SK-N-SH (cell line): ENCODE results near the gene ARHGEF4. TPM values are rescaled to one million over a fixed set of nuclear protein-coding genes. Genes with fewer than 3 reads are reported as not detected.

Experiments
- CTCF ChIA-PET: fragments of 300-600, 350-600 bp; formaldehyde crosslinking; extraction: SDS; loops from one replicate; lab custom pipeline; 2021; lab: Yijun Ruan, JAX
- POLR2A ChIA-PET: fragments of 350-600 bp; sonication (Branson Sonifier 250); formaldehyde crosslinking; extraction: SDS; loops from one replicate; lab custom pipeline; 2020; ENCODE audit warnings: antibody characterized with exemption, inconsistent platforms; lab: Yijun Ruan, JAX
- DNase-seq: peaks from one replicate; pipeline ENCODE4 v3.0.0; 2012
- H2AFZ ChIP-seq: fragments of 200-600 bp; sonication (generic); 2 replicates; pipeline ENCODE4 v1.8.1; 2016; ENCODE audit warnings: antibody characterized with exemption, mild to moderate bottlenecking, low read depth
- H3F3A ChIP-seq: fragments of 200-600 bp; sonication (generic); replicated peaks from 2 replicates; pipeline ENCODE3; 2016; ENCODE audit warnings: antibody characterized with exemption, mild to moderate bottlenecking; ENCODE audit not compliant: insufficient read depth
- H3K27ac ChIP-seq, 2 experiments: fragments of 200-500 bp in 1 of 2; fragments of 200-600 bp in 1 of 2; sonication (Bioruptor generic) in 1 of 2; sonication (generic), shearing (Covaris generic) in 1 of 2; 2 replicates each; pipeline versions ENCODE4 v1.5.1 to v1.6.1; 2014 to 2016; ENCODE audit warnings: low read depth in 2 of 2, inconsistent platforms in 1 of 2, low read length in 1 of 2, mild to moderate bottlenecking in 1 of 2, mixed read lengths in 1 of 2
- H3K27me3 ChIP-seq: fragments of 200-600 bp; sonication (generic), shearing (Covaris generic); 2 replicates; pipeline ENCODE4 v1.6.1; 2016; ENCODE audit warnings: mixed run types; ENCODE audit not compliant: insufficient read depth
- H3K36me3 ChIP-seq, 2 experiments: fragments of 200-500 bp in 1 of 2; fragments of 200-600 bp in 1 of 2; sonication (Bioruptor generic) in 1 of 2; sonication (generic) in 1 of 2; replicated peaks in 1 of 2; 2 replicates each; pipeline versions ENCODE3 to v1.5.1; 2014 to 2016; ENCODE audit warnings: low read length in 1 of 2, mild to moderate bottlenecking in 1 of 2; ENCODE audit not compliant: insufficient read depth in 2 of 2, control insufficient read depth in 1 of 2
- H3K4me1 ChIP-seq, 2 experiments: fragments of 200-500 bp in 1 of 2; fragments of 200-600 bp in 1 of 2; sonication (Bioruptor generic) in 1 of 2; sonication (generic), shearing (Covaris generic) in 1 of 2; 2 replicates each; pipeline versions ENCODE4 v1.5.1 to v1.6.1; 2014 to 2016; ENCODE audit warnings: low read depth in 1 of 2, low read length in 1 of 2, mixed run types in 1 of 2; ENCODE audit not compliant: insufficient read depth in 2 of 2, control insufficient read depth in 1 of 2
- H3K4me2 ChIP-seq: fragments of 200-600 bp; sonication (generic), shearing (Covaris generic); 2 replicates; pipeline ENCODE4 v1.6.1; 2017; ENCODE audit warnings: mixed run types
- H3K4me3 ChIP-seq, 2 experiments: fragments of 200-500 bp in 1 of 2; fragments of 200-600 bp in 1 of 2; sonication (Bioruptor generic) in 1 of 2; sonication (generic), shearing (Covaris generic) in 1 of 2; 2 replicates each; pipeline versions ENCODE4 v1.5.1 to v1.8.1; 2014 to 2016; ENCODE audit warnings: low read depth in 2 of 2, inconsistent platforms in 1 of 2, low read length in 1 of 2, mild to moderate bottlenecking in 1 of 2, mixed read lengths in 1 of 2, moderate library complexity in 1 of 2
- H3K79me2 ChIP-seq: fragments of 200-600 bp; sonication (generic); 2 replicates; pipeline ENCODE4 v1.8.1; 2017; ENCODE audit warnings: mild to moderate bottlenecking; ENCODE audit not compliant: insufficient read depth
- H3K9ac ChIP-seq: fragments of 200-600 bp; sonication (generic); 2 replicates; pipeline ENCODE4 v1.6.1; 2017; ENCODE audit warnings: mixed run types
- H3K9me2 ChIP-seq: fragments of 200-600 bp; sonication (generic); 2 replicates; pipeline ENCODE4 v1.6.1; 2017; ENCODE audit warnings: mixed run types
- H3K9me3 ChIP-seq: fragments of 200-600 bp; sonication (generic); 2 replicates; pipeline ENCODE4 v1.6.1; 2017; ENCODE audit warnings: mixed run types, mild to moderate bottlenecking, moderate library complexity
- H4K20me1 ChIP-seq: fragments of 200-600 bp; sonication (generic); 2 replicates; pipeline ENCODE4 v1.6.1; 2017; ENCODE audit warnings: mild to moderate bottlenecking, mixed run types; ENCODE audit not compliant: insufficient read depth
- CHD2 ChIP-seq: fragments of 150-350 bp; IDR thresholded peaks from 2 replicates; pipeline ENCODE4 v1.6.1; 2018; ENCODE audit warnings: low read length; ENCODE audit not compliant: partially characterized antibody
- EP300 ChIP-seq, 2 experiments: IDR thresholded peaks; 2 replicates each; pipeline versions ENCODE4 v1.4.0 to v1.6.1; 2012; ENCODE audit warnings: borderline replicate concordance in 1 of 2, low read depth in 1 of 2, low read length in 1 of 2
- EZH2phosphoT487 ChIP-seq: fragments of 200-600 bp; sonication (generic); IDR thresholded peaks from 2 replicates; pipeline ENCODE4 v1.6.1; 2017; ENCODE audit warnings: low read depth, mixed run types, mild to moderate bottlenecking, antibody characterized with exemption, moderate library complexity, borderline replicate concordance
- FOXJ3 ChIP-seq: sonication (generic); formaldehyde crosslinking; IDR thresholded peaks from 2 replicates; pipeline ENCODE4 v1.5.1; 2020; ENCODE audit warnings: mild to moderate bottlenecking, missing genetic modification reagents
- FOXM1 ChIP-seq: IDR thresholded peaks from 2 replicates; pipeline ENCODE4 v1.4.0; 2012; ENCODE audit warnings: low read depth, mild to moderate bottlenecking
- GATA2 ChIP-seq: sonication (generic); formaldehyde crosslinking; IDR thresholded peaks from 2 replicates; pipeline ENCODE4 v1.5.0; 2020; ENCODE audit warnings: mild to moderate bottlenecking, missing genetic modification reagents
- MXI1 ChIP-seq: IDR thresholded peaks from 2 replicates; pipeline ENCODE4 v1.6.1; 2012; ENCODE audit warnings: mild to moderate bottlenecking, low read depth, low read length, improper control_type of control experiment
- NFIC ChIP-seq: IDR thresholded peaks from 2 replicates; pipeline ENCODE4 v1.4.0; 2012; ENCODE audit warnings: borderline replicate concordance
- RAD21 ChIP-seq: IDR thresholded peaks from 2 replicates; pipeline ENCODE4 v1.6.1; 2012; ENCODE audit warnings: mild to moderate bottlenecking, low read length
- SIN3A ChIP-seq: IDR thresholded peaks from 2 replicates; pipeline ENCODE4 v1.6.1; 2012; ENCODE audit warnings: low read depth, mild to moderate bottlenecking, low read length, moderate library complexity, borderline replicate concordance
- WGBS: methylation state at CpG from one replicate; pipeline ENCODE4 v1.1.6; 2017; ENCODE audit warnings: low lambda C conversion rate; 5-methylcytosine and 5-hydroxymethylcytosine counted together
- polyA plus RNA-seq, 3 experiments: library from polyadenylated mRNA; depleted of rRNA; stranded (reverse); fragments of >200 nt; gene quantifications; 2 replicates each; pipeline ENCODE4 v1.2.3, GENCODE V29; 2012
- TF ChIP-seq, protein P1 (sequence below): fragments of 150-350 bp; IDR thresholded peaks from 2 replicates; pipeline ENCODE4 v1.6.1; 2017; ENCODE audit warnings: antibody characterized with exemption, low read length, low read depth, borderline replicate concordance
- TF ChIP-seq, protein P2 (sequence below): IDR thresholded peaks from 2 replicates; pipeline ENCODE4 v1.4.0; 2012; ENCODE audit warnings: low read depth, borderline replicate concordance
- TF ChIP-seq, protein P3 (sequence below): IDR thresholded peaks from 2 replicates; pipeline ENCODE4 v1.4.0; 2012; ENCODE audit warnings: low read depth
- TF ChIP-seq, protein P4 (sequence below): IDR thresholded peaks from 2 replicates; pipeline ENCODE4 v1.6.1; 2012; ENCODE audit warnings: mild to moderate bottlenecking, low read depth, low read length, moderate library complexity
- TF ChIP-seq, protein P5 (sequence below): IDR thresholded peaks from 2 replicates; pipeline ENCODE4; 2012

ARHGEF4 gene
- polyA plus RNA-seq, 1 of the 3 experiments (the other 2 are of a cell fraction): 2.3 TPM

DNA sequence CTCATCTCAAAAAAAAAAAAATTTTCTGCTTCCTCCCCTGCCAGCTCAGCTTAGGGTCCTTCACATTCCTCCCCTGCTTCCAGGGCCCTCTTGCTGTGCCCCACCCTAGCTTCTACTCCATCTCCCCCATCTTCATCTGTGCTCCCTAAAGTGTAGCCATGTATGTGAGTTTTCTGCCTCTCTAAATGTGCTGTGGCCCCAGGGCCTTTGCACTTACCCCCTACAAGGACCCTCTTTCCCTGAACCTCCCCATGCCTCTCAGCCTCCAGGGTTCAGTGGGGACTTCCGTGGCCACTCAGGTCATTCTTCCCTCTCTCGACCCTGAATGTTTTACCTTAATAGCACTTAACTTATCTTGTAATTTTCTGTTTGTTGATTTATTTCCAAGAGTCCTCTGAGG lies 6.2 kb upstream of the ARHGEF4 start:
- Histone ChIP-seq H3K4me3 (no peak overlapping the region), H4K20me1 (no peaks in the 10 kb centered on the region), H3K4me1 (no peaks in the 10 kb centered on the region), H3K9ac (no peak overlapping the region), H3K36me3 (no peaks in the 10 kb centered on the region), H3K9me2 (no peaks in the 10 kb centered on the region), H3K9me3 (no peaks in the 10 kb centered on the region), H3F3A (no peaks in the 10 kb centered on the region), H3K4me2 (no peak overlapping the region), H3K27ac (no peak overlapping the region), H2AFZ (no peak overlapping the region), H3K27me3 (no peaks in the 10 kb centered on the region), H3K79me2 (no peaks in the 10 kb centered on the region)
- DNase-seq: no peak
- ChIA-PET POLR2A (no interaction called here), CTCF (interaction anchor here (0.6 kb wide), 1 partner anchor 133 kb away, joined by 3 read pairs; no protein-coding TSS in a partner anchor)
- WGBS: 50% methylated on average over 2 of the region's 2 CpGs
- TF ChIP-seq, protein P1, sequence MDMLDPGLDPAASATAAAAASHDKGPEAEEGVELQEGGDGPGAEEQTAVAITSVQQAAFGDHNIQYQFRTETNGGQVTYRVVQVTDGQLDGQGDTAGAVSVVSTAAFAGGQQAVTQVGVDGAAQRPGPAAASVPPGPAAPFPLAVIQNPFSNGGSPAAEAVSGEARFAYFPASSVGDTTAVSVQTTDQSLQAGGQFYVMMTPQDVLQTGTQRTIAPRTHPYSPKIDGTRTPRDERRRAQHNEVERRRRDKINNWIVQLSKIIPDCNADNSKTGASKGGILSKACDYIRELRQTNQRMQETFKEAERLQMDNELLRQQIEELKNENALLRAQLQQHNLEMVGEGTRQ: no peak
- TF ChIP-seq FOXJ3 (CRISPR knock-in tag) (no peak), GATA2 (CRISPR knock-in tag) (no peak), CHD2 (no peak), NFIC (no peak)

DNA sequence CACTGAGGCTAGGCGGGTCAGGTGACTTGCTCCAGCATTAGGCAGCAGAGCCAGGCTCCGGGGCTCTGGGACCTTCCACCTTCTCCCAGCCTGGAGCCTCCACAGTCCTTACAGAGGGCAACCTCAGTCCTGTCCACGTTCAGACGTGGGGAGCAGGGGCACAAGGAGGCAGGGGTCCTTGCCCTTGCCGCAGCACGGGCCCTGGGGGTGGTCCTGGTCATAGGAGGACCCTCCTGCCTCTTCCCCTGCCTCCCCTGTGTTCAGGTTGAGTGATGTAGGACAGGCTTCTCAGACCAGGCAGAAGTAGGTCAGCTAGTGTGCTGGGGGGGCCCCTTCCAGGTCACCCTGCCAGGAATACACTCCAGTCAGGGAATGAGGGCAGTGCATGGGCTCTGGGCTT lies 5.4 kb upstream of the ARHGEF4 start:
- H3K79me2 ChIP-seq: no peaks in the 10 kb centered on the region
- no peak overlapping the region for H3K4me2 ChIP-seq
- no peak overlapping the region for H3K9ac ChIP-seq
- no peak overlapping the region for H3K27ac ChIP-seq
- H3F3A ChIP-seq: no peaks in the 10 kb centered on the region
- no peak for DNase-seq
- no peaks in the 10 kb centered on the region for H3K4me1 ChIP-seq
- H2AFZ ChIP-seq: no peak overlapping the region
- WGBS: 52% methylated on average over 6 of the region's 6 CpGs
- no peaks in the 10 kb centered on the region; the same call in 1 of the 2 replicates for H3K27me3 ChIP-seq
- no peaks in the 10 kb centered on the region for H3K9me3 ChIP-seq
- H3K9me2 ChIP-seq: no peaks in the 10 kb centered on the region
- TF ChIP-seq EP300 (IDR thresholded peaks at IDR 0.05; ENCODE audit: borderline replicate concordance in 1 of 2, low read depth in 1 of 2, low read length in 1 of 2): no peak
- no peak for TF ChIP-seq SIN3A
- TF ChIP-seq, protein P2, sequence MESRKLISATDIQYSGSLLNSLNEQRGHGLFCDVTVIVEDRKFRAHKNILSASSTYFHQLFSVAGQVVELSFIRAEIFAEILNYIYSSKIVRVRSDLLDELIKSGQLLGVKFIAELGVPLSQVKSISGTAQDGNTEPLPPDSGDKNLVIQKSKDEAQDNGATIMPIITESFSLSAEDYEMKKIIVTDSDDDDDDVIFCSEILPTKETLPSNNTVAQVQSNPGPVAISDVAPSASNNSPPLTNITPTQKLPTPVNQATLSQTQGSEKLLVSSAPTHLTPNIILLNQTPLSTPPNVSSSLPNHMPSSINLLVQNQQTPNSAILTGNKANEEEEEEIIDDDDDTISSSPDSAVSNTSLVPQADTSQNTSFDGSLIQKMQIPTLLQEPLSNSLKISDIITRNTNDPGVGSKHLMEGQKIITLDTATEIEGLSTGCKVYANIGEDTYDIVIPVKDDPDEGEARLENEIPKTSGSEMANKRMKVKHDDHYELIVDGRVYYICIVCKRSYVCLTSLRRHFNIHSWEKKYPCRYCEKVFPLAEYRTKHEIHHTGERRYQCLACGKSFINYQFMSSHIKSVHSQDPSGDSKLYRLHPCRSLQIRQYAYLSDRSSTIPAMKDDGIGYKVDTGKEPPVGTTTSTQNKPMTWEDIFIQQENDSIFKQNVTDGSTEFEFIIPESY: no peak
- no peak for TF ChIP-seq EZH2phosphoT487
- TF ChIP-seq, protein P3, sequence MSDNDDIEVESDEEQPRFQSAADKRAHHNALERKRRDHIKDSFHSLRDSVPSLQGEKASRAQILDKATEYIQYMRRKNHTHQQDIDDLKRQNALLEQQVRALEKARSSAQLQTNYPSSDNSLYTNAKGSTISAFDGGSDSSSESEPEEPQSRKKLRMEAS: no peak
- TF ChIP-seq, protein P4, sequence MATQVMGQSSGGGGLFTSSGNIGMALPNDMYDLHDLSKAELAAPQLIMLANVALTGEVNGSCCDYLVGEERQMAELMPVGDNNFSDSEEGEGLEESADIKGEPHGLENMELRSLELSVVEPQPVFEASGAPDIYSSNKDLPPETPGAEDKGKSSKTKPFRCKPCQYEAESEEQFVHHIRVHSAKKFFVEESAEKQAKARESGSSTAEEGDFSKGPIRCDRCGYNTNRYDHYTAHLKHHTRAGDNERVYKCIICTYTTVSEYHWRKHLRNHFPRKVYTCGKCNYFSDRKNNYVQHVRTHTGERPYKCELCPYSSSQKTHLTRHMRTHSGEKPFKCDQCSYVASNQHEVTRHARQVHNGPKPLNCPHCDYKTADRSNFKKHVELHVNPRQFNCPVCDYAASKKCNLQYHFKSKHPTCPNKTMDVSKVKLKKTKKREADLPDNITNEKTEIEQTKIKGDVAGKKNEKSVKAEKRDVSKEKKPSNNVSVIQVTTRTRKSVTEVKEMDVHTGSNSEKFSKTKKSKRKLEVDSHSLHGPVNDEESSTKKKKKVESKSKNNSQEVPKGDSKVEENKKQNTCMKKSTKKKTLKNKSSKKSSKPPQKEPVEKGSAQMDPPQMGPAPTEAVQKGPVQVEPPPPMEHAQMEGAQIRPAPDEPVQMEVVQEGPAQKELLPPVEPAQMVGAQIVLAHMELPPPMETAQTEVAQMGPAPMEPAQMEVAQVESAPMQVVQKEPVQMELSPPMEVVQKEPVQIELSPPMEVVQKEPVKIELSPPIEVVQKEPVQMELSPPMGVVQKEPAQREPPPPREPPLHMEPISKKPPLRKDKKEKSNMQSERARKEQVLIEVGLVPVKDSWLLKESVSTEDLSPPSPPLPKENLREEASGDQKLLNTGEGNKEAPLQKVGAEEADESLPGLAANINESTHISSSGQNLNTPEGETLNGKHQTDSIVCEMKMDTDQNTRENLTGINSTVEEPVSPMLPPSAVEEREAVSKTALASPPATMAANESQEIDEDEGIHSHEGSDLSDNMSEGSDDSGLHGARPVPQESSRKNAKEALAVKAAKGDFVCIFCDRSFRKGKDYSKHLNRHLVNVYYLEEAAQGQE: no peak
- no peak for TF ChIP-seq FOXM1
- TF ChIP-seq, protein P5, sequence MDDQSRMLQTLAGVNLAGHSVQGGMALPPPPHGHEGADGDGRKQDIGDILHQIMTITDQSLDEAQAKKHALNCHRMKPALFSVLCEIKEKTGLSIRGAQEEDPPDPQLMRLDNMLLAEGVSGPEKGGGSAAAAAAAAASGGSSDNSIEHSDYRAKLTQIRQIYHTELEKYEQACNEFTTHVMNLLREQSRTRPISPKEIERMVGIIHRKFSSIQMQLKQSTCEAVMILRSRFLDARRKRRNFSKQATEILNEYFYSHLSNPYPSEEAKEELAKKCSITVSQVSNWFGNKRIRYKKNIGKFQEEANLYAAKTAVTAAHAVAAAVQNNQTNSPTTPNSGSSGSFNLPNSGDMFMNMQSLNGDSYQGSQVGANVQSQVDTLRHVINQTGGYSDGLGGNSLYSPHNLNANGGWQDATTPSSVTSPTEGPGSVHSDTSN: no peak
- no peak for TF ChIP-seq RAD21
- TF ChIP-seq MXI1: no peak
- TF ChIP-seq GATA2 (CRISPR knock-in tag): no peak
- H3K36me3 ChIP-seq: no peaks in the 10 kb centered on the region
- H3K4me3 ChIP-seq: no peak overlapping the region
- POLR2A ChIA-PET: no interaction called here
- CTCF ChIA-PET: interaction anchor here (1.5 kb wide), 1 partner anchor 33 kb away, joined by 5 read pairs; no protein-coding TSS in a partner anchor
- no peaks in the 10 kb centered on the region for H4K20me1 ChIP-seq
